C4-2B (cell line): ENCODE results near the gene ORC6.

Experiments
- ZFX ChIP-seq: fragments of 450-650 bp; IDR thresholded peaks from 2 replicates; pipeline ENCODE4 v1.6.1; 2017
- TF ChIP-seq, protein P1 (sequence below): fragments of 450-650 bp; conservative IDR thresholded peaks from 2 replicates; pipeline ENCODE4 v1.5.1; 2017; ENCODE audit warnings: mild to moderate bottlenecking

DNA sequence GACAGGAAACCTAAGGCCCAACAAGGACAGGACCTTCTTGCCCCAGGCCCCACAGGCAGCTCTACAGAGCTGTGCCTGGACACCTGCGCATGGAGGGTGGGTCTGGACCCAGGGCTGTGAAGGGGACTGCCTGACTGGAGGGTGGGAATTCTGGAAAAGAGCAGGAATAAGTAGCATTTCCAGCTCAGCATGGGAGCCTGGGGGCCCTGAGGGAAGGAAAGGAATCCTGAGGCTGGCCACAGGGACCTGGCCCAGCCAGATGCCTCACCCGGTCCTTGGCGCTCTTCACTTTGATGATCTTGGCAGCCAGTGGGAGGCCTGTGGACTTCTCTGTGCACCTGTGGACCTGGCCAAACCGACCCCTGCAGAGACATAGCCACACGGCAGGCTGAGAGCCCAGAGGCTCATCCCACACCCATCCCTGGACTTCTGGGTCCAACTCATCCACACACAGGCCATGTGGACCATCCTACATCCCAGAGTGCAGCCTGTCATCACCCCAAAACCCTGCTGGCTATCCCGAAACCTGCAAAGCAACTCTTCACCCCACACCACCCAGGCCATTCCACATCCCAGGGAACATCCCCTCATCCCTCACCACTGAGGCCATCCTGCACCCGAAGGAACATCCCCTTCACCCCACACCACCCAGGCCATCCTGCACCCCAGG is 40.0 kb downstream of the ORC6 start:
- TF ChIP-seq, protein P1, sequence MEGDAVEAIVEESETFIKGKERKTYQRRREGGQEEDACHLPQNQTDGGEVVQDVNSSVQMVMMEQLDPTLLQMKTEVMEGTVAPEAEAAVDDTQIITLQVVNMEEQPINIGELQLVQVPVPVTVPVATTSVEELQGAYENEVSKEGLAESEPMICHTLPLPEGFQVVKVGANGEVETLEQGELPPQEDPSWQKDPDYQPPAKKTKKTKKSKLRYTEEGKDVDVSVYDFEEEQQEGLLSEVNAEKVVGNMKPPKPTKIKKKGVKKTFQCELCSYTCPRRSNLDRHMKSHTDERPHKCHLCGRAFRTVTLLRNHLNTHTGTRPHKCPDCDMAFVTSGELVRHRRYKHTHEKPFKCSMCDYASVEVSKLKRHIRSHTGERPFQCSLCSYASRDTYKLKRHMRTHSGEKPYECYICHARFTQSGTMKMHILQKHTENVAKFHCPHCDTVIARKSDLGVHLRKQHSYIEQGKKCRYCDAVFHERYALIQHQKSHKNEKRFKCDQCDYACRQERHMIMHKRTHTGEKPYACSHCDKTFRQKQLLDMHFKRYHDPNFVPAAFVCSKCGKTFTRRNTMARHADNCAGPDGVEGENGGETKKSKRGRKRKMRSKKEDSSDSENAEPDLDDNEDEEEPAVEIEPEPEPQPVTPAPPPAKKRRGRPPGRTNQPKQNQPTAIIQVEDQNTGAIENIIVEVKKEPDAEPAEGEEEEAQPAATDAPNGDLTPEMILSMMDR = no peak
- no peak for TF ChIP-seq ZFX
